Brain pericyte (primary cell): ENCODE data around the gene CPD.

Experiments
- DNase-seq: peaks from one replicate; pipeline ENCODE4 v3.0.0-alpha.2; 2012; ENCODE audit warnings: low read depth, low spot score

The CPD gene

GRCh38 chr17:30354701-30355100, 24.0 kb upstream of the CPD start:
- no peak for DNase-seq

- DNase-seq = no peak
Measured at GRCh38 chr17:30357476-30357875, 21.3 kb upstream of the CPD start.

- DNase-seq = no peak
Measured at GRCh38 chr17:30358055-30358760, 20.5 kb upstream of the CPD start.

- DNase-seq = no peak
Measured at GRCh38 chr17:30360086-30360808, 18.5 kb upstream of the CPD start.

- DNase-seq = no peak
Measured at GRCh38 chr17:30361766-30362279, 16.9 kb upstream of the CPD start.

GRCh38 chr17:30363715-30364202, 15.0 kb upstream of the CPD start:
- no peak for DNase-seq

GRCh38 chr17:30366536-30366935, 12.2 kb upstream of the CPD start:
- no peak for DNase-seq

- no peak for DNase-seq
Measured at GRCh38 chr17:30368912-30369720, 9.6 kb upstream of the CPD start.

- DNase-seq = no peak
Measured at GRCh38 chr17:30369995-30370394, 8.7 kb upstream of the CPD start.

GRCh38 chr17:30372755-30373154, 6.0 kb upstream of the CPD start:
- no peak for DNase-seq

GRCh38 chr17:30375661-30376060, 3.1 kb upstream of the CPD start:
- no peak for DNase-seq

- peak; percentile 92 for DNase-seq
Measured at GRCh38 chr17:30376621-30377452, 1.9 kb upstream of the CPD start.

GRCh38 chr17:30377574-30378240, 1.0 kb upstream of the CPD start:
- DNase-seq = no peak

GRCh38 chr17:30378241-30378824, 394 bp upstream of the CPD start:
- no peak for DNase-seq

- DNase-seq = no peak
Measured at GRCh38 chr17:30379303-30379902, 676 bp downstream of the CPD start.

- DNase-seq = no peak
Measured at GRCh38 chr17:30379903-30380381, 1.2 kb downstream of the CPD start.

- no peak for DNase-seq
Measured at GRCh38 chr17:30380643-30381339, 2.1 kb downstream of the CPD start.

- DNase-seq = no peak
Measured at GRCh38 chr17:30381340-30381659, 2.6 kb downstream of the CPD start.

- DNase-seq = no peak
Measured at GRCh38 chr17:30382345-30382744, 3.6 kb downstream of the CPD start.
